Testis (tissue), 2 donors: ENCODE results near the gene LRFN2.

Source experiments
- POLR2A ChIP-seq: fragments of 450-650 bp; IDR thresholded peaks from one replicate; pipeline ENCODE4 v1.6.1; 2017; ENCODE audit warnings: antibody characterized with exemption, mild to moderate bottlenecking, moderate library complexity
- TF ChIP-seq, protein P1 (sequence below), 3 experiments: fragments of 450-650 bp in 2 of 3; fragments of 200-600 bp in 1 of 3; sonication (generic) in 1 of 3; IDR thresholded peaks; one replicate each; pipeline ENCODE4 v1.5.1; 2016 to 2019; ENCODE audit warnings: antibody characterized with exemption in 3 of 3, mild to moderate bottlenecking in 2 of 3, moderate library complexity in 1 of 3

DNA sequence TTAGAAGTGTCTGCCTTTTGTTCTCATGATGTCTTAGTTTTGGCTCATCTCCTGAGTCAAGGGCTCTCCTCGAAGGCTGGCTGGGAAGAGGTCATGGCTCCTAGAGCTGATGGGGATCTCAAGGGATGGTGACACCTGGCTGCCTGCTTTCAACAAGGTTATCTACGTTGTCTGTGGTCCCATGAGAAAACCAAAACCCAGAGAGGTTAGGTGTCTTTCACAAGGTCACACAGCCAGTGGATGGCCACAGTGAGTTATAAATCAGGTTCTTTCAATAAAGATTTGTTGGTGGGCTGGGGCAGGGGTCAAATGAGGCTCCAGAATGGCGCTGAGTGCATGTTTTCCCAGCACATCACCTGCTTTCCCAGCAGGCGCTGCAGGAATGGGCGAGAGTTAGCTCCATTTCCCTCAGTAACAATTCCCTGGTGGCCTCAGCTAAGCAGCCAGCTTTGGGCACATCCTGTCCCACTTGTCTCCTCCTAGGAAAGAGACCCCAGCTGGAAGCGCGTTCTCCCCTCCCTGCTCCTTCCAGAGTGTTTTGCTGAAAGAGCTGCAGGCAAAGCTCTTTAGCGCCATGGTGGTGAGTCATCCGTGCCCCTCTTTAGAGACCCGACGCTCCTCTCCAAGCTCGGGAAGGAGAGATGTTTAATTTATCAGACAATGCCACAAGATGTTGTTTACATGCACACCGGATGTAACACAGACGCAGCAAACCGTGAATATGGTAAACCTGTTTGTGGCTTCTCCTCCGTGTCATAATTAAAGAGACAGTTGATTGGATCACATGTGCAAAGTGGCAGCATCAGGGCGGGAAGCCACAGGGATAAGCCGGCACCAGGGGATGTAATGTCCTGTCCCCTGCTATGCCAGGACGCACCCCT is 109.7 kb downstream of the LRFN2 start:
- TF ChIP-seq POLR2A: no peak
- TF ChIP-seq, protein P1, sequence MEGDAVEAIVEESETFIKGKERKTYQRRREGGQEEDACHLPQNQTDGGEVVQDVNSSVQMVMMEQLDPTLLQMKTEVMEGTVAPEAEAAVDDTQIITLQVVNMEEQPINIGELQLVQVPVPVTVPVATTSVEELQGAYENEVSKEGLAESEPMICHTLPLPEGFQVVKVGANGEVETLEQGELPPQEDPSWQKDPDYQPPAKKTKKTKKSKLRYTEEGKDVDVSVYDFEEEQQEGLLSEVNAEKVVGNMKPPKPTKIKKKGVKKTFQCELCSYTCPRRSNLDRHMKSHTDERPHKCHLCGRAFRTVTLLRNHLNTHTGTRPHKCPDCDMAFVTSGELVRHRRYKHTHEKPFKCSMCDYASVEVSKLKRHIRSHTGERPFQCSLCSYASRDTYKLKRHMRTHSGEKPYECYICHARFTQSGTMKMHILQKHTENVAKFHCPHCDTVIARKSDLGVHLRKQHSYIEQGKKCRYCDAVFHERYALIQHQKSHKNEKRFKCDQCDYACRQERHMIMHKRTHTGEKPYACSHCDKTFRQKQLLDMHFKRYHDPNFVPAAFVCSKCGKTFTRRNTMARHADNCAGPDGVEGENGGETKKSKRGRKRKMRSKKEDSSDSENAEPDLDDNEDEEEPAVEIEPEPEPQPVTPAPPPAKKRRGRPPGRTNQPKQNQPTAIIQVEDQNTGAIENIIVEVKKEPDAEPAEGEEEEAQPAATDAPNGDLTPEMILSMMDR (IDR thresholded peaks at IDR 0.05): no peak
